ENCODE data around the gene REC8. TPM values are rescaled to one million over a fixed set of nuclear protein-coding genes. Genes with fewer than 3 reads are reported as not detected.
A peak's percentile ranks its signal among the peaks of the same experiment; 100 is the strongest.

Gene REC8
- total and polyA plus RNA-seq, 2 of the 13 experiments (the other 11 are each of a cell fraction or from before 2014, with no cell fraction given), result 3.4 to 14.7 TPM

GRCh38 chr14:24160850-24161804 is 10.8 kb upstream of the REC8 start, which contains the start of gene IRF9 (continued):
- TF ChIP-seq ZNF761 (CRISPR knock-in tag; conservative IDR thresholded peaks at IDR 0.05) (peak; percentile 85; the same call in 1 of the 2 replicates), CEBPZ (IDR thresholded peaks at IDR 0.05; ENCODE audit: low read length) (no peak), PAF1 (CRISPR knock-in tag; IDR thresholded peaks at IDR 0.05) (peak; percentile 99), U2AF2 (IDR thresholded peaks at IDR 0.05; ENCODE audit: low read depth, low read length) (peak; percentile 81; the same call in 1 of the 2 replicates), ZKSCAN1 (IDR thresholded peaks at IDR 0.05; ENCODE audit: low read length) (no peak; the same call in 1 of the 2 replicates), ZFP62 (CRISPR knock-in tag; IDR thresholded peaks at IDR 0.05) (0 out of 2 replicates have a peak, but pooled peaks have one; percentile 38), CCAR2 (optimal IDR thresholded peaks at IDR 0.05; ENCODE audit: low read depth, low read length) (peak; percentile 69), RNF2 (conservative IDR thresholded peaks at IDR 0.05; ENCODE audit: low read depth) (peak; percentile 76), SP1 (IDR thresholded peaks at IDR 0.05) (no peak), SP1 (CRISPR knock-in tag; IDR thresholded peaks at IDR 0.05) (peak; percentile 93), HNRNPL (IDR thresholded peaks at IDR 0.05; ENCODE audit: low read depth, low read length) (peak; percentile 92), MBNL3 (CRISPR knock-in tag; conservative IDR thresholded peaks at IDR 0.05) (no peak), ELF1 (CRISPR knock-in tag; IDR thresholded peaks at IDR 0.05) (peak; percentile 88), ZNF557 (CRISPR knock-in tag; IDR thresholded peaks at IDR 0.05) (peak; percentile 94), NFKB2 (CRISPR knock-in tag; IDR thresholded peaks at IDR 0.05; ENCODE audit: borderline replicate concordance) (peak; percentile 97), TSC22D2 (CRISPR knock-in tag; IDR thresholded peaks at IDR 0.05; ENCODE audit: borderline replicate concordance) (peak; percentile 100), ZKSCAN5 (CRISPR knock-in tag; IDR thresholded peaks at IDR 0.05) (no peak), CBX5 (CRISPR knock-in tag; IDR thresholded peaks at IDR 0.05; ENCODE audit: borderline replicate concordance) (peak; percentile 100), GATAD2A (CRISPR knock-in tag; IDR thresholded peaks at IDR 0.05) (peak; percentile 99), ZNF329 (CRISPR knock-in tag; IDR thresholded peaks at IDR 0.05; ENCODE audit: low read depth) (peak; percentile 93), ZNF362 (CRISPR knock-in tag; IDR thresholded peaks at IDR 0.05; ENCODE audit: borderline replicate concordance) (peak; percentile 23; the same call in 1 of the 2 replicates), ESRRA (CRISPR knock-in tag; IDR thresholded peaks at IDR 0.05; ENCODE audit: low read depth) (peak; percentile 82), MEIS1 (CRISPR knock-in tag; IDR thresholded peaks at IDR 0.05; ENCODE audit: borderline replicate concordance) (no peak), ZBTB10 (CRISPR knock-in tag; IDR thresholded peaks at IDR 0.05; ENCODE audit: borderline replicate concordance) (no peak; the same call in 1 of the 2 replicates)

Data from HepG2 (cell line).